Nucleus accumbens (tissue), 56 donors: ENCODE measurements around the gene LDB1.
A peak's percentile ranks its signal among the peaks of the same experiment; 100 is the strongest.

ENCODE experiments used
- DNase-seq, 56 donors: peaks; one replicate each; lab custom pipeline; 2025; lab: John Stamatoyannopoulos, UW

The LDB1 gene

DNA sequence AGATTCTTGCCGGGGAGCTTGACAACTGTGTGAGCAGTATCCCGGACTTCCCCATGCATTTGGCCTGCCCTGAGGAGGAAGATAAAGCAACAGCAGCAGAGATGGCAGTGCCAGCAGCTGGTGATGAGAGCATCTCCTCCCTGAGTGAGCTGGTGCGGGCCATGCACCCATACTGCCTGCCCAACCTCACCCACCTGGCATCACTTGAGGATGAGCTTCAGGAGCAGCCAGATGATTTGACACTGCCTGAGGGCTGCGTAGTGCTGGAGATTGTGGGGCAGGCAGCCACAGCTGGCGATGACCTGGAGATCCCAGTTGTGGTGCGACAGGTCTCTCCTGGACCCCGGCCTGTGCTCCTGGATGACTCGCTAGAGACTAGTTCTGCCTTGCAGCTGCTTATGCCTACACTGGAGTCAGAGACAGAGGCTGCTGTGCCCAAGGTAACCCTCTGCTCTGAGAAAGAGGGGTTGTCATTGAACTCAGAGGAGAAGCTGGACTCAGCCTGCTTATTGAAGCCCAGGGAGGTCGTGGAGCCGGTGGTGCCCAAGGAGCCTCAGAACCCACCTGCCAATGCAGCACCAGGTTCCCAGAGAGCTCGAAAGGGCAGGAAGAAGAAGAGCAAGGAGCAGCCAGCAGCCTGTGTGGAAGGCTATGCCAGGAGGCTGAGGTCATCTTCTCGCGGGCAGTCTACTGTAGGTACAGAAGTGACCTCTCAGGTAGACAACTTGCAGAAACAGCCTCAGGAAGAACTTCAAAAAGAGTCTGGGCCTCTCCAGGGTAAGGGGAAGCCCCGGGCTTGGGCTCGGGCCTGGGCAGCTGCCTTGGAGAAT, 19.3 kb upstream of the LDB1 start:
- DNase-seq, result no peak

GRCh38 chr10:102135956-102136526, 15.9 kb upstream of the LDB1 start:
- DNase-seq, result no peak

GRCh38 chr10:102134416-102134815, 14.2 kb upstream of the LDB1 start:
- no peak for DNase-seq

DNA sequence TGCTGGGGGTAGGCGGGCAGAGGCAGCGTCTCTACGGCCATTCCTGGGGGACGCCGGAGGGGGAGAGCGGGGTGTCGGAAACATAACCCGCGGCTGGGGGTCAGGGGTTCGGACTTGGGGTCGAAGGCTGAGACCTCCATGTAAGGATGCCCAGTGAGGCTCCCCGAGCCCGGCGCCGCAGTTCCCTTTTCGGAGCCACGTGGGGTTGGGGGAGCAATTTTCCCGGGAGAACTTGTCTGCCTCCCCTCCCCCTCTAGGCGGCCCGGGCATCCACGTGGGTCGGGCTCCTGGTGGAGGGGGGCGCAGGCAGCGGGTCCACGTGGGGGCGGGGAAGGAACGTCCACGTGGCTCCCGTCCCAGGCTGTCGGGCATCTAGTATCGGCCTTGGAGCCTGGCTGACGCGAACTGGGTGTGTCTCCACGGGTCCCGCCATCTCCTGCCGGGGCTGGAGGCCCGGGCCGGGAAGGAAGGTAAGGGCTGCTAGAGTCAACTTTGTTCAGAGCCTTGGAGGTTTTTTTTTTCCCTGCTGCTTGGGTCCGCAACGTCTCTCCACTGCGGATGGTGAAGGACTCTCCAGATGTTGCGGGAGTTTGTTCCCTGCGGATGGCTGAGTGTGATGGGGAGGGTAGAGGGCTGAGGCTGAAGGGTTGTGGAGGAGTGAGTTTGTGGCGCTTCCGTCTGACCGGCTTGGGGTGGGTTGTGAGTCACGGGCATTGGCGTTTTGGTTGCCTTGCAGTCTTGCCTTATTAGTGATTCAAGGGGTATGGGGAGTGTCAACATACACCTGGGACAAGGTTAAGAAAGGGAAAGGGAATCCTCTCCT, 13.4 kb upstream of the LDB1 start:
- peak in 54 of 56 donors; percentile 17 to 87 (median 72) for DNase-seq

DNA sequence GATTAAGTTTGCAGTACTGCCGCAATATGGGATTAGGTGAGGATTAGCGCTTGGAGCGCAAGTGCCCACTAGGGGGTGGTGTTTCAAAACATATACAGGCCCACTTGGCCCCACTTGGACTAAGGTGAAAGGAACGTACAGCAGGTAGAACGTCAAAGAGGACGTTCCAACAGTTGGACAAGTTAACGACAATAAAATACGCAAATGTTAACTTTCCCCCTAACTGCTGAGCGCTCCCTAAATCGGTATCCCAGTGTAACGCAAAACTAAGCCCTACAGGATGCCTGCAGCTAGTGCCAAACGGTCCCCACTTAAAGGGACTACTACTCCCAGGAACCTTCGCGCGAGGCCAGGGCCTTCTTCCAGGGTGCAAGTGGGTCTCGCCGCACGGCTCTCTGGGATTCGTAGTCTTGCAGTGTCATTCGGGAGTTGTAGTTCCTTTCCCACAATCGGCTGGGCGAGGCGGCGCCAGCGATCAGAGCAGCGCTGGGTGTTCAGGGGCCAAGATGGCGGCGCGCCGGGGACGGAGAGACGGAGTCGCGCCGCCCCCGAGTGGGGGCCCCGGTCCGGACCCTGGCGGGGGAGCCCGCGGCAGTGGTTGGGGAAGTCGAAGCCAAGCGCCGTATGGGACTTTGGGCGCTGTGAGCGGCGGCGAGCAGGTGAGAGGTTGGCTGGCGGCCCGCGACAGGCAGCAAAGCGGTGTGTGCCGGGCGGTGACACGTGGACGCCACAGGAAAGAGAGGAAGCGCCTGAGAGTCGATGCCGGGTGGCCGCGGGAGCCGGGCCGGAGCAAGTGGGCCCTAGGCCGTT, 12.6 kb upstream of the LDB1 start, which contains the start of gene PPRC1:
PPRC1 (plus strand) TSS at position 478 of the 810 bp plus-strand sequence; CDS start at position 507, 29 bp downstream.
- peak; percentile 86 to 100 (median 98) for DNase-seq

- no peak for DNase-seq
Observed at GRCh38 chr10:102132193-102132562, 12.0 kb upstream of the LDB1 start.

GRCh38 chr10:102131286-102132170, 11.4 kb upstream of the LDB1 start:
- DNase-seq, result no peak

DNA sequence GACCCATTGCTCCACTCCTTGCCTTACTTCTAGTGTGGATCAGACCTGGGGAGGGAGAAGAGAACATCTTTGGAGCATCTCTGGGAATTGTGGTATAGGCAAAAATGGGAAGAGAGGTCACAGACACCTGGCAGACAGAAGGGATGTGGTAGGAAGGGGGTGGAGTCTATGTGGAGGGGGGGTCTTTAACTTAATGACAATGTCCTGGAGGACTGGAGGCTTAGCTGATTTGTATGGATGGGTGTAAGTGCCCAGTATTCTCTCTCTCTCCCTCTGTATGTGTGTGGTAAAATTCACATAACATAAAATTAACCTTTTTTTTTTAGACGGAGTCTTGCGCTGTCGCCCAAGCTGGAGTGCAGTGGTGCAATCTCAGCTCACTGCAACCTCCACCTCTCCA, 3.1 kb upstream of the LDB1 start:
- DNase-seq, result no peak

DNA sequence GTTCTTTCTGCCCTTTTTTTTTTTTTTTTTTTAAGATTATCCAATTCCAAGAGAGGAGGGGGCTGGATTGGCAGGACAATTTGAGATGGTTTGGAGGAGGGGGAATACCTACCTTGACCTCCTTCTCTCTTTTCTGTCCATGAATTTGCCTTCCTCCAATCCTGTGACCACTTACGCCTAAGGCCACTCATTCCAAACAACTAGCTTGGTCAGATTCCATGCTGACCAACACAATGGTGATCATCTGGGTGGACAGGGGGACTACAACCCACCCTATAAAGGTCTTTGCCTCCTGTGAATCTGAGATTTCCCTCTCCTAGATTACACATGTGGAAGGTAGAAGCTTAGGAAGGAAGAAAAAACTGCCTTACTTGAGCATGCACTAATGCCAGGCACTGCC, 2.3 kb upstream of the LDB1 start:
- DNase-seq, result no peak

- DNase-seq, result peak in 4 of 56 donors; percentile 4 to 45 (median 28)
Observed at GRCh38 chr10:102121739-102122372, 1.7 kb upstream of the LDB1 start.

DNA sequence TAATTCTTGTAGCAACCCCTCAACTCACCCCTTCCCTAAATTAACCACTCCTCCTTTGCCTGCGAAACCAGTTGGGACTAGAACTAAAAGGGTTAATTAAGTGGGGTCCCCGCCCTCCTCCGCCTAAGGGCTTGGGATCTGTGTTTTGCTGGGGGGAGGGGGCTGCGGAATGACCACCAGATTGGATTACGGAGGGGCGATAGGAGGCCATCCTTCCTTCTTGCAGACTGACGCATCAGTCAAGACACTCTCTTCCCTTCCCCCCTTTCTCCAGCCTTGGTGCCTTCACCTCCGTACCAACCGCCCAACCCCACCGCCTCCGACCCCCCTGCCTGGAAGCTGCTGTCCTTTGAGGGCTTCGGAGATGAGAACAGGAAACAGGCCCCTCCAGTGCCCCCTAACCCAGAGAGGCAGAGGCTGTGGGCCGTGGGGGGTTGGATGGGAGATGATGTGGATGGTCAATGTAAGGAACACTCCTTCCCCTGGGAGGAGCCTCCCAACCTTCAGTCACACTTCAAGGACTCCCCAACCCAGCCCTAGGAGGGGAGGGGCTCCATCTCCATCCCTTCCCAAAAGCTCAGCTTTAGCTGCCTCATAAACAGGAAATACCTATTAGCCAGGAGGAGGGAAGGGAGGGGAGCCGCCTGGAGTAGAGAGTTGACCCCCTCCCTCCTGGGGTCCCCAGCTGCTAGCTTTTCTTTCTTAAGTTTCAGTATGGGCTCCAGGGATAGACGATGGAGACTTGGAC, 997 bp upstream of the LDB1 start:
- peak in 48 of 56 donors; percentile 9 to 75 (median 50) for DNase-seq

DNA sequence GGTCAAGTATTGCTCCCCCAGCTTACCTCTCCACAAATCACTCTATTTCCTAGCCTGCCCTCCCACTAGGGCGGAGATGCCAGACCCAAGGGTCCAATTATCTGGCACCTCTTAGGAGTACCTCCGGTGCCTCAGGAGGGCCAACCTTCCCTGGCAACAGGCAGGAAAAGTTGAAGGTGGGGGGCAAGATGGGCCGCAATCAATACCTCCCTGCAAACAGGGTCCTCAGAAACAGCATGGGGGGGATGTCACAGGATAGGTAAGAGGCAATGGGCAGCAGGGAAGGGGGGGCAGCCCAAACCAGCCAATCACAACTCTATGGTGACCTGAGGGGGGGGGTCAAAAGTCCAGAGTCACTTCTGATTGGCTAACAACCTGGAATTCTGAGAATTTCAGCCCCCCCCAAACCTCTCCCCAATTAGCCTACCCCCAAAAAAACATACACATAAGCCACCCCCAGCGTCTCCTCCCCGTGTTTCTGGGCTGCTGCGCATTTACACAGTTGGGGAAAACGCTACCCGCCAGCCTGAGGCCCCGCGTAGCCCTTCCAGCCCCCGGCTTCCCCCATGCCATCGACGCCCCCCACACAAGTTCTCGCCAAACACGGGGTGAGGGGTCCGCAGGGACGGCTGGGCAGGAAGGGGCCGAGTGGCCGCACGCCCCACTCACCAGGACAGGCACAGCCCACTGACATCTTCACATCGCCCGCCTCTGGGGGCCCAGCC, 589 bp downstream of the LDB1 start:
- DNase-seq, result peak in 40 of 56 donors; percentile 14 to 71 (median 43)

DNA sequence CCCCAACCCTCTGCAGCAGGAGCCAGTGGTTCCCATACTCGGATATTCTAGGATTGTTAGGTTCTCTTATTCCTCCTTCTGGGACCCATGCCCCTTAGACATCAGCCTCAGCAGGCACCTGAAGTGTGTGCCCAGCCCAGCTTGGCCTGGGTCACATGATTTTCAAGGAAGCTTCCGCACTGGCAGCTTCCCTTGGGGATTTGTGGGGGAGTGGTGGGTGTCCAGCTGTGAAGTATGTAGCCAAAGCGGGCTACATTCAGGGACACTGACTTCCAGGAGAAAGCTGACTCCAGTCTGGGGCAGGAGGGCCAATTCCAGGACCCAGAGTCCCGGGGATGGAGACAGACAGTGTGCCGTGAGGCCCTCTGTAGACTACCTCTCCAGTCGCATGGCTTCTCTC, 1.3 kb downstream of the LDB1 start:
- DNase-seq, result peak in 31 of 56 donors; percentile 7 to 61 (median 25)

GRCh38 chr10:102117391-102118159, 2.6 kb downstream of the LDB1 start:
- DNase-seq, result peak; percentile 19 to 93 (median 85)

DNA sequence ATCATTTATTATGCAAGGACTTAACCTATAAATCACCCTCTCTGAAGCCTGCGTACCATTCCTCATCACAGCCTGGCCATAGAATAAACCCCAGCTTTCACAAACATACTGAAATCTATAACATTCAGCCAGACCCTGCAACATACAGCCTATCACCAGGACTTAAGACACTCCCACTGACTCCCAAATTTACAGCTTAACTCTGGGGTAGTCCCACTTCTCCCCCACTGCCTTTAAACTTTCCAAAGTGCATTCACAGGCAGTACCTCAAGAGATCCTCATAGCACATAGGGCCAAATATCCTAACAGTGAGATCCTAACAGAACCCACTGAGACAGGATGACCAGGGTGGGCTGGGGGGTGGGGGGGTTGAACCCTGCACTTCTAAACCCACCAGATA, 3.5 kb downstream of the LDB1 start:
- DNase-seq, result no peak

GRCh38 chr10:102115775-102116174, 4.4 kb downstream of the LDB1 start:
- DNase-seq, result no peak
